ENCODE results near the gene PAM.

The PAM gene

GRCh38 chr5:102787134-102787533, 32.0 kb downstream of the PAM start:
- no peaks in the 10 kb centered on the region for H3K27me3 ChIP-seq (ENCODE audit: insufficient read depth, poor library complexity, severe bottlenecking)
- H3K4me3 ChIP-seq (replicated peaks; ENCODE audit: insufficient read depth, low read length): no peak overlapping the region
- TF ChIP-seq SPI1 (IDR thresholded peaks at IDR 0.05; ENCODE audit: borderline replicate concordance, low read depth): no peak
- no peak for TF ChIP-seq CTCF (IDR thresholded peaks at IDR 0.05; ENCODE audit: insufficient read depth, low read length)
- TF ChIP-seq GABPA (IDR thresholded peaks at IDR 0.05; ENCODE audit: low read depth): no peak
- TF ChIP-seq POLR2AphosphoS5 (IDR thresholded peaks at IDR 0.05; ENCODE audit: low read depth): no peak
- no peak for TF ChIP-seq REST (IDR thresholded peaks at IDR 0.05; ENCODE audit: insufficient replicate concordance, low read depth)
- H3K27ac ChIP-seq (replicated peaks): no peak overlapping the region
- no peak for DNase-seq (ENCODE audit: low read depth in 1 of 2, low spot score in 1 of 2)

- DNase-seq (ENCODE audit: low read depth in 1 of 2, low spot score in 1 of 2): no peak
- no peak overlapping the region for H3K4me3 ChIP-seq (replicated peaks; ENCODE audit: insufficient read depth, low read length)
- H3K27ac ChIP-seq (replicated peaks): no peak overlapping the region
- TF ChIP-seq SPI1 (IDR thresholded peaks at IDR 0.05; ENCODE audit: borderline replicate concordance, low read depth): no peak
- no peak for TF ChIP-seq POLR2AphosphoS5 (IDR thresholded peaks at IDR 0.05; ENCODE audit: low read depth)
- TF ChIP-seq CTCF (IDR thresholded peaks at IDR 0.05; ENCODE audit: insufficient read depth, low read length): no peak
- TF ChIP-seq REST (IDR thresholded peaks at IDR 0.05; ENCODE audit: insufficient replicate concordance, low read depth): no peak
- TF ChIP-seq GABPA (IDR thresholded peaks at IDR 0.05; ENCODE audit: low read depth): no peak
- H3K27me3 ChIP-seq (ENCODE audit: insufficient read depth, poor library complexity, severe bottlenecking): no peaks in the 10 kb centered on the region
Measured at GRCh38 chr5:102788788-102789187, 33.7 kb downstream of the PAM start.

GRCh38 chr5:102789469-102789868, 34.4 kb downstream of the PAM start:
- no peak for DNase-seq (ENCODE audit: low read depth in 1 of 2, low spot score in 1 of 2)
- H3K27ac ChIP-seq (replicated peaks): no peak overlapping the region
- H3K4me3 ChIP-seq (replicated peaks; ENCODE audit: insufficient read depth, low read length): no peak overlapping the region
- TF ChIP-seq CTCF (IDR thresholded peaks at IDR 0.05; ENCODE audit: insufficient read depth, low read length) (no peak), REST (IDR thresholded peaks at IDR 0.05; ENCODE audit: insufficient replicate concordance, low read depth) (no peak), SPI1 (IDR thresholded peaks at IDR 0.05; ENCODE audit: borderline replicate concordance, low read depth) (no peak), GABPA (IDR thresholded peaks at IDR 0.05; ENCODE audit: low read depth) (no peak), POLR2AphosphoS5 (IDR thresholded peaks at IDR 0.05; ENCODE audit: low read depth) (no peak)
- no peaks in the 10 kb centered on the region for H3K27me3 ChIP-seq (ENCODE audit: insufficient read depth, poor library complexity, severe bottlenecking)
